Spleen (tissue), 7 donors: ENCODE results near the gene QRSL1.

Experiments used
- POLR2A ChIP-seq, 3 donors: fragments of 450-650 bp; IDR thresholded peaks; one replicate each; pipeline ENCODE4 v1.5.1; 2017; ENCODE audit warnings: antibody characterized with exemption in 3 of 3, mild to moderate bottlenecking in 1 of 3
- TF ChIP-seq, protein P1 (sequence below), 11 experiments: fragments of 200-600 bp in 7 of 11; fragments of 450-650 bp in 4 of 11; sonication (generic) in 4 of 11; IDR thresholded peaks in 8 of 11; conservative IDR thresholded peaks in 3 of 11; 1 replicate in 7 of 11; 2 replicates in 4 of 11; pipeline versions ENCODE4 v1.4.0 to v1.8.0; 2016 to 2021; ENCODE audit warnings: antibody characterized with exemption in 11 of 11, inconsistent platforms in 4 of 11, mild to moderate bottlenecking in 1 of 11
- donor health status: DM: no; HTN: no; CAD: no; lungs with moderate emphysema.
- donor health status: DM: no; HTN: no; CAD: no.
- donor health status: DM: no; HTN: no; CAD: no.

DNA sequence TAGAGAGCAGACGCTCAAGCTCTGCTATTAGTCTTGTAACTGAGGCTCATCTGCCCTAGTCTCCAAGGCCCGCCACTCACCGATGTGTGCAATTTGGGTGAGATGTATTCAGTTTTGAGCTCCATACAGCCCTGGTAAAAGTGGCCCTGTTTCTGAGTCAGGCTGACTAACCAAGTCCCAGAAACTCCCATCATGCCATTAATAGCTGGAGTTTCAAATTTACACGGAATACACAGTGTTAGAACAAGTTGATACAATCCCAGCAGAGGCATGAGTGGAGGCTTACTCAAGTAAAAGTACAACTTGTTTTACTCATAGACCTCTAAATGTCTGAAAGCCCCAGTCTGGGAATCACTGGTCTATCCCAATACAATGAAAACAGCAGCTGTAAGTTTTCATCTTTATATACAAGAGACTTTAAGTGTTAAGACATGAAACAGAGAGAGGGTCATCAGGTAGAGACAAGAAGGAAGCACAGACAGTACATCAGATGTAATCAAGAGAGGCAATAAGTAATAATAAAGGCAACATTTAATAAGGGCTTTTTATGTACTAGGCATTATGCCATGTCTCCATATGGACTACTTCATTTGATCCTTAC, 42.5 kb upstream of the QRSL1 start:
- TF ChIP-seq POLR2A (IDR thresholded peaks at IDR 0.05) = no peak
- TF ChIP-seq, protein P1, sequence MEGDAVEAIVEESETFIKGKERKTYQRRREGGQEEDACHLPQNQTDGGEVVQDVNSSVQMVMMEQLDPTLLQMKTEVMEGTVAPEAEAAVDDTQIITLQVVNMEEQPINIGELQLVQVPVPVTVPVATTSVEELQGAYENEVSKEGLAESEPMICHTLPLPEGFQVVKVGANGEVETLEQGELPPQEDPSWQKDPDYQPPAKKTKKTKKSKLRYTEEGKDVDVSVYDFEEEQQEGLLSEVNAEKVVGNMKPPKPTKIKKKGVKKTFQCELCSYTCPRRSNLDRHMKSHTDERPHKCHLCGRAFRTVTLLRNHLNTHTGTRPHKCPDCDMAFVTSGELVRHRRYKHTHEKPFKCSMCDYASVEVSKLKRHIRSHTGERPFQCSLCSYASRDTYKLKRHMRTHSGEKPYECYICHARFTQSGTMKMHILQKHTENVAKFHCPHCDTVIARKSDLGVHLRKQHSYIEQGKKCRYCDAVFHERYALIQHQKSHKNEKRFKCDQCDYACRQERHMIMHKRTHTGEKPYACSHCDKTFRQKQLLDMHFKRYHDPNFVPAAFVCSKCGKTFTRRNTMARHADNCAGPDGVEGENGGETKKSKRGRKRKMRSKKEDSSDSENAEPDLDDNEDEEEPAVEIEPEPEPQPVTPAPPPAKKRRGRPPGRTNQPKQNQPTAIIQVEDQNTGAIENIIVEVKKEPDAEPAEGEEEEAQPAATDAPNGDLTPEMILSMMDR (IDR thresholded peaks at IDR 0.05 in 8 of 11, conservative IDR thresholded peaks at IDR 0.05 in 3 of 11) = no peak
